NB4 (cell line): ENCODE results near the gene PTK6.

ENCODE experiments used
- DNase-seq: peaks from one replicate; pipeline ENCODE4 v3.0.0; 2010; ENCODE audit warnings: low read depth
- H3K4me3 ChIP-seq: one replicate; pipeline ENCODE4 v1.5.1; 2011; ENCODE audit warnings: mild to moderate bottlenecking, low read depth, low read length, moderate library complexity
- MYC ChIP-seq: IDR thresholded peaks from 2 replicates; pipeline ENCODE4 v1.6.1; 2011; ENCODE audit warnings: low read depth, low read length
- POLR2A ChIP-seq: IDR thresholded peaks from 2 replicates; pipeline ENCODE4 v1.6.1; 2011; ENCODE audit warnings: mild to moderate bottlenecking; ENCODE audit not compliant: insufficient read length; ENCODE audit errors: extremely low read depth
- TF ChIP-seq, protein P1 (sequence below): IDR thresholded peaks from one replicate; pipeline ENCODE4 v1.5.1; 2012; ENCODE audit warnings: low read depth, low read length
- TF ChIP-seq, protein P2 (sequence below): IDR thresholded peaks from 2 replicates; pipeline ENCODE4 v1.6.1; 2011; ENCODE audit warnings: low read depth, low read length

The PTK6 gene

DNA sequence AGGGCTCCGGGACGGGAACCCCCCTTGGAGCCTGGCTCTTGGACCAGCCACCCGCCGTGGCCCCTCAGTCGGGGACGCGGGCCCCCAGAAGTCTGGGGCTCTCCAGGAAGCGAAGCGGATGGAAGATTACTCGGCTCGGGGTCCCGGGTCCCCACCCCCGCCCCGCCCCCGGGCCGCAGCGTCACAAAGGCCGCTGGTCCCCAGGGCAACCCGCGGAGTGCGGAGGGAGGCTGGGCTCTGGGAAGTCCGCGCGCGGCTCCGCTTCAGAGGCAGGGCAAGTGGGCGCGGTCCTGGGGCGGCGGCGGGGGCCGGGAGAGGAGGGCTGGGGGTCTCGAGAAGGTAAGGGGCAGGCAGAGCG lies 16.7 kb upstream of the PTK6 start, which contains the start of gene FNDC11:
TSS of gene FNDC11 (plus strand) at position 227 of the 358 bp plus-strand sequence. CDS start 1,505 bp downstream, outside the sequence.
- TF ChIP-seq MYC (no peak), POLR2A (no peak)
- TF ChIP-seq, protein P1, sequence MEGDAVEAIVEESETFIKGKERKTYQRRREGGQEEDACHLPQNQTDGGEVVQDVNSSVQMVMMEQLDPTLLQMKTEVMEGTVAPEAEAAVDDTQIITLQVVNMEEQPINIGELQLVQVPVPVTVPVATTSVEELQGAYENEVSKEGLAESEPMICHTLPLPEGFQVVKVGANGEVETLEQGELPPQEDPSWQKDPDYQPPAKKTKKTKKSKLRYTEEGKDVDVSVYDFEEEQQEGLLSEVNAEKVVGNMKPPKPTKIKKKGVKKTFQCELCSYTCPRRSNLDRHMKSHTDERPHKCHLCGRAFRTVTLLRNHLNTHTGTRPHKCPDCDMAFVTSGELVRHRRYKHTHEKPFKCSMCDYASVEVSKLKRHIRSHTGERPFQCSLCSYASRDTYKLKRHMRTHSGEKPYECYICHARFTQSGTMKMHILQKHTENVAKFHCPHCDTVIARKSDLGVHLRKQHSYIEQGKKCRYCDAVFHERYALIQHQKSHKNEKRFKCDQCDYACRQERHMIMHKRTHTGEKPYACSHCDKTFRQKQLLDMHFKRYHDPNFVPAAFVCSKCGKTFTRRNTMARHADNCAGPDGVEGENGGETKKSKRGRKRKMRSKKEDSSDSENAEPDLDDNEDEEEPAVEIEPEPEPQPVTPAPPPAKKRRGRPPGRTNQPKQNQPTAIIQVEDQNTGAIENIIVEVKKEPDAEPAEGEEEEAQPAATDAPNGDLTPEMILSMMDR = no peak
- TF ChIP-seq, protein P2, sequence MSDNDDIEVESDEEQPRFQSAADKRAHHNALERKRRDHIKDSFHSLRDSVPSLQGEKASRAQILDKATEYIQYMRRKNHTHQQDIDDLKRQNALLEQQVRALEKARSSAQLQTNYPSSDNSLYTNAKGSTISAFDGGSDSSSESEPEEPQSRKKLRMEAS = no peak
- DNase-seq = no peak
- no peak within 1 kb of the TSS for H3K4me3 ChIP-seq

DNA sequence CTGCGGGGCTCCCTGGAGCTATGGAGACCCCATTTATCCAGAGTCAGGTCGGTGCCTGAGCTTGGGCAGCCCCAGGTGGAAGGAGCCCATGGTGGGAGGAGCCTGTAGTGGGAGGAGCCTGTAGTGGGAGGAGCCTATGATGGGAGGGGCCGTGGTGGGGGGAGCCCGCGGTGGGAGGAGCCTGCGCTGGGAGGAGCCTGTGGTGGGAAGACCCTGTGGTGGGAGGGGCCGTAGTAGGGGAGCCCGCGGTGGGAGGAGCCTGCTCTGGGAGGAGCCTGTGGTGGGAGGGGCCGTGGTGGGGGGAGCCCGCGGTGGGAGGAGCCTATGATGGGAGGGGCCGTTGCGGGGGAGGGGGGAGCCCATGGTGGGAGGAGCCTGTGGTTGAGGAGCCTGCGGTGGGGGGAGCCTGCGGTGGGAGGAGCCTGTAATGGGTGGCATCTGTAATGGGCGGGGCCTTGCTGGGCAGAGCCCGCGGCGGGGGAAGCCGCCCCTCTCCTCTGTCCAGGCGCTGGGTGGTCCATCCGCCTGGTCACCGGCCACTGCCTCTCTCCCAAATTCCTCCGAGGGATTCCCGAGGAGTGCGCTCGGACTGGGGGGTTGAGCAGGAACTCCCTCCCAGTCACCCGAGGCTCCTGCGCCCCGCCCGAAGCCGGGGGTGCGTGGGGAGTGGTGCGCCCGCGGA lies 16.2 kb upstream of the PTK6 start:
- DNase-seq = peak; percentile 55

DNA sequence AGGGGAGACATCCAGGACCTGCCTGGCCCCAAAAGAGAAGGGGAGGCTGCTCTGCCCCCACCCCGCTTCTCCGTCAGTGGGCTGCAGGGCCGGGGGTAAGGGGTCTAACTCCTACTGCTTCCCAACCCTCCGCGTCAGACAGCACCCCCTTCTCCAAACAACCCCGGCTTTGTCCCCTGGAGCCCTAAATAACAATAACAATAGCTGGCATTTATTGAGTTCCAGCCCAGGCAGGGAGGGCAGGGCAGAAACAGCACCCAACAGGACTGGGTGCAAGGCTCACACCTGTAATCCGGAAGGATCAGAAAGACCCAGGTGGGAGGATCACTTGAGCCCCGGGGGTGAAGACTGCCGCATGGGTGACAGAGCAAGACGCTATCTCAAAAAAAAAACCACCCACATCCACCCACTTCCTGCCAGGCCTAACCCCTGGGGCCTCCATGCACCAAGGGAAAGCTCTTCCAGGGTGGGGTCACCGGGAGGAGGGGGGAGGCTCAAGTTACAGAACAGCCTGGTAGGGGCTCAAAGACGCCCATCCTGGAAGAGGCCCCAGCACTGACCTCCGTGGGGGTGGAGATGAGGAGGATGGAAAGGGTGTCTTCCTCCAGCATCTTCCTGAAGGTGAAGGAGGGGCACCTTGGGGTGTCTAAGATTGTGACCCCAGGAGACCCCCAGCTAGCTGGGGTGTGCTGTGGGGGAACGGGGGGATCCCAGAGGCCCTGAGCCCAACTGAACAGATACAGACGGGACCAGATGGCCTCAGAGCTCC lies 15.5 kb upstream of the PTK6 start:
- no peak overlapping the region for H3K4me3 ChIP-seq
- peak; percentile 86 for DNase-seq
- TF ChIP-seq, protein P2 = peak; percentile 63
- TF ChIP-seq MYC = peak; percentile 18; the same call in 1 of the 2 replicates
- no peak for TF ChIP-seq POLR2A
- TF ChIP-seq, protein P1 = no peak

More for the DNA sequence above, 16.2 kb upstream of the PTK6 start:
- no peak overlapping the region for H3K4me3 ChIP-seq
- TF ChIP-seq MYC = no peak
- TF ChIP-seq, protein P1 = no peak

DNA sequence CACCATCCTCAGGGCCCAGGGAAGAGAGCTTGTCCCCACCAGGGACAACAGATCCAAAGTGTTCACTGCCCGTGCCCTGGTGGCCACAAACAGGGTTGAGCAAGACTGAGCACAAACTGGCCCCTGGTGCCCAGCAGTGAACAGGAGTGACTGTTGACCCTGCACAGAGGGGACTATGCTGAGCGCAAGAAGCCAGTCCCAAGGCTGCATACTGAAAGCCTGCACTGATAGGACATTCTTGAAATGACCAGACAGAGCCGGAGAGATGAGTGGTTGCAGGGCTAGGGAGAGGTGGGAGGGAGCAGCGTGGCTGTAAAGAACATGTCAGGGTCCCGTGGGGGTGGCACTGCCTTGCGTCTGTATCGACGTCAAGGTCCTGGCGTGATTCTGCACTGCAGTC lies 13.9 kb upstream of the PTK6 start:
- no peak overlapping the region for H3K4me3 ChIP-seq
- peak; percentile 56 for DNase-seq
- TF ChIP-seq MYC (no peak), POLR2A (no peak)
- TF ChIP-seq, protein P2 = no peak
- TF ChIP-seq, protein P1 = no peak

DNA sequence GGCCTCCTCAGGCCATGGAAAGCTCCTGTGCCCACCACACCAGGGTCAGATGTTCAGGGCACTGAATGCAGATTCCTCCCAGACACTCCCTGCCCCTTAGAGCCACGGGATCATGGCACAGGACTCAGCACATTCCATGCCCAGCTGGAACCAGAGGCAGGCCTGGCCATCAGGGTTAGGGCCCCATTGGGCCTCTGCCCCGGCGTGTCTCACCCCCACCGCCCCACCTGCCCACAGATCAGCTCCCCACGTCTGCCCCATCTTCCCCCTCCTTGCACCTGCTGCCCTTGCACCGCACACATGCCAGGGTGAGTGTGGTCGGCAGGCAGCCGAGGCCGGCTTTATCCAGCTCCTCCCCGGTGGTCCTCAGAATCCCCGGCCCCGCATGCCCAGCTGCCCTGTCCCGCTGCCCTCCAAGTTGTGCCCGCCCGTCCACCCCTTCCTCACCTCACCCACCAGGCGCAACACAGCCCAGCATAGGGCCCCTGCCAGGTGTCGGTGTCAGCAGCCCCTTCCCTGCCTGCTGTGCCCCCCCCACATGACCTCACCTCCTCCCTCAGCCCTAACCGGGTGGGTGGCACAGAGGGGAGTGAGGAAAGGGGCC lies 12.6 kb upstream of the PTK6 start:
- H3K4me3 ChIP-seq = no peak overlapping the region
- DNase-seq = no peak
- TF ChIP-seq, protein P1 = no peak
- TF ChIP-seq POLR2A = no peak
- TF ChIP-seq, protein P2 = no peak
- no peak for TF ChIP-seq MYC
